Effector memory CD8-positive, alpha-beta T cell (primary cell): ENCODE measurements around the gene PPARD.
A peak's percentile ranks its signal among the peaks of the same experiment; 100 is the strongest.
"Not testable (repeated sequence)": the region's sequence is repeated elsewhere in the genome, so short reads cannot be mapped to it uniquely, and the experiment has no call there.

ENCODE experiments used
- ATAC-seq: fragments of 150-1000 bp; cut with Tn5 transposase; replicated peaks from 2 replicates; pipeline ENCODE4 v1.10.0; 2021; ENCODE audit warnings: mild to moderate bottlenecking, moderate library complexity
- DNase-seq, 3 experiments: peaks; one replicate each; pipeline ENCODE4 v3.0.0; 2021
- H3K27ac Mint-ChIP-seq, 2 donors: one replicate each; pipeline ENCODE4 v1.8.0; 2022; ENCODE audit warnings: mild to moderate bottlenecking in 2 of 2, mixed read lengths in 2 of 2, moderate library complexity in 2 of 2
- H3K27me3 Mint-ChIP-seq, 2 donors: one replicate each; pipeline ENCODE4 v1.8.0; 2022; ENCODE audit warnings: mixed read lengths in 2 of 2
- H3K36me3 Mint-ChIP-seq: one replicate; pipeline ENCODE4 v1.8.0; 2022; ENCODE audit warnings: mild to moderate bottlenecking, moderate library complexity, mixed read lengths; ENCODE audit not compliant: insufficient read depth
- H3K4me1 Mint-ChIP-seq, 2 donors: one replicate each; pipeline ENCODE4 v1.8.0; 2022; ENCODE audit warnings: low read depth in 2 of 2, mixed read lengths in 2 of 2
- H3K4me3 Mint-ChIP-seq, 2 donors: one replicate each; pipeline ENCODE4 v1.8.0; 2022; ENCODE audit warnings: mild to moderate bottlenecking in 2 of 2, mixed read lengths in 2 of 2, moderate library complexity in 2 of 2
- H3K9me3 Mint-ChIP-seq, 2 donors: one replicate each; pipeline ENCODE4 v1.8.0; 2022; ENCODE audit warnings: mixed read lengths in 2 of 2

PPARD gene

DNA sequence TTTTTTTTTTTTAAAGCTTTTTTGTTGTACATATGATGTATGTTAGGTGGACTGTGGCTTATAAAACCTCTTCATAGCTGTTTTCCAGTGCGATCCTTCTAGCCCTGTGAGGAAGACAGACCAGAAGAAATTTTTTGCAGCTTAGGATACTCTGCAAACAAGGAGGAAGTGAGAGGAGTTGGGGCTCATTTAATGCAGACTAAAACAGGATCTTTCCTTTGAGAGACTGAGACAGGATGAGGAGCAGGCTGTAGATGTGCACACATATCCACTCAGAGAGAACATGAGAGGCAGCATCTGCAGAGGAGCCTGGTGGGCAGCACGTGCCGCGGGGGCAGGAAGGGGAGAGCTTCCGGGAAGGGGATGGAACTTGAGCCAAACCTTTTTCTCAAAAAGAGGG is 45.7 kb downstream of the PPARD start:
- Mint-ChIP-seq H3K27me3 (no peaks in the 10 kb centered on the region), H3K36me3 (peaks cover 13% of the 10 kb centered on the region), H3K9me3 (no peaks in the 10 kb centered on the region), H3K27ac (peak overlapping the region in 1 of 2 donors; percentile 92), H3K4me3 (no peak overlapping the region), H3K4me1 (peaks cover 18 to 22% of the 10 kb centered on the region in 2 donors)
- no peak for ATAC-seq
- no peak for DNase-seq

DNA sequence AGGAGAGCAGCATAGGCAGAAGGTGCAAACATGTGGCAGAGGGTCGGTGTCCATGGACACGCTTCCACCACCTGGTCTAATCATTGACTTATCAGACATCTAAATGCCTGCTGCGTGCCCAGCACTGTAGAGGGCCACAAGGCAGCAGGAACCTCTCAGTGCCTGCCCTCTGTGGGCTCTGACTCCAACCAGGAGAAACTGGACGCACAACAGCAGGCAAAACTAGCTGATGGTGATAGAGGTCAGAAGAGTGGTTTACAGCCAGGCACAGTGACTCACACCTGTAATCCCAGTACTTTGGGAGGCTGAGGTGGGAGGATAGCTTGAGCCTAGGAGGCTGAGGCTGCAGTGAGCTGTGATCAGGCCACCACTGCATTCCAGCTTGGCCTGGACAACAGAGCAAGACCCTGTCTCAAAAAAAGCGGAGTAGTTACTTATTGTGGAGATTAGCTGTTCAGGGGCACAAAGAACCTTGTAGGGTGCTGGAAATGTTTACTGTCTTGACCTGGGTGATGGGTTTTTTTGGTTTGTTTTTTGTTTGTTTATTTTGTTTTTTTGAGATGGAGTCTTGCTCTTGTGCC is 46.5 kb downstream of the PPARD start:
- peak overlapping the region; percentile 62 to 92 for H3K27ac Mint-ChIP-seq
- H3K4me1 Mint-ChIP-seq, result peaks cover 26 to 30% of the 10 kb centered on the region in 2 donors
- H3K9me3 Mint-ChIP-seq, result no peaks in the 10 kb centered on the region
- ATAC-seq, result no peak
- no peak overlapping the region for H3K4me3 Mint-ChIP-seq
- no peak for DNase-seq
- no peaks in the 10 kb centered on the region for H3K27me3 Mint-ChIP-seq
- H3K36me3 Mint-ChIP-seq, result peaks cover 12% of the 10 kb centered on the region

DNA sequence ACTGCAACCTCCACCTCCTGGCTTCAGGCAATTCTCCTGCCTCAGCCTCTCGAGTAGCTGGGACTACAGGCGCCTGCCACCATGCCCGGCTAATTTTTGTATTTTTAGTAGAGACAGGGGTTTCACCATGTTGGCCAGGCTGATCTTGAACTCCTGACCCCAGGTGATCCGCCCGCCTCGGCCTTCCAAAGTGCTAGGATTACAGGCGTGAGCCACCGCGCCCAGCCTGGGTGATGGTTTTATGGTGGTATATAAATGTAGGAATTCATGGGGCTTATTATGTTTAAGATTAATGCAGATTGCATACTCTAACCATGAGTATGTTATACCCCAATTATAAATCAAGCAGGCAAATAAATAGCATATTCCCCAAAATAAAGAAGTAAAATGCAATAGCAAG is 47.0 kb downstream of the PPARD start:
- ATAC-seq, H3K4me3 Mint-ChIP-seq, DNase-seq, H3K27me3 Mint-ChIP-seq, H3K9me3 Mint-ChIP-seq: not testable (repeated sequence)
- peak overlapping the region in 1 of 2 donors; percentile 62 for H3K27ac Mint-ChIP-seq
- peaks cover 15% of the 10 kb centered on the region for H3K36me3 Mint-ChIP-seq
- H3K4me1 Mint-ChIP-seq, result peaks cover 30 to 34% of the 10 kb centered on the region in 2 donors

GRCh38 chr6:35391240-35391968 is 49.0 kb downstream of the PPARD start:
- Mint-ChIP-seq H3K4me1 (peaks cover 29 to 39% of the 10 kb centered on the region in 2 donors), H3K27ac (peak overlapping the region; percentile 55 to 91), H3K4me3 (no peak overlapping the region), H3K27me3 (no peaks in the 10 kb centered on the region), H3K9me3 (no peaks in the 10 kb centered on the region), H3K36me3 (peaks cover 15% of the 10 kb centered on the region)
- ATAC-seq, result peak; percentile 80
- DNase-seq, result peak in 2 of 3 experiments; percentile 10 to 14

DNA sequence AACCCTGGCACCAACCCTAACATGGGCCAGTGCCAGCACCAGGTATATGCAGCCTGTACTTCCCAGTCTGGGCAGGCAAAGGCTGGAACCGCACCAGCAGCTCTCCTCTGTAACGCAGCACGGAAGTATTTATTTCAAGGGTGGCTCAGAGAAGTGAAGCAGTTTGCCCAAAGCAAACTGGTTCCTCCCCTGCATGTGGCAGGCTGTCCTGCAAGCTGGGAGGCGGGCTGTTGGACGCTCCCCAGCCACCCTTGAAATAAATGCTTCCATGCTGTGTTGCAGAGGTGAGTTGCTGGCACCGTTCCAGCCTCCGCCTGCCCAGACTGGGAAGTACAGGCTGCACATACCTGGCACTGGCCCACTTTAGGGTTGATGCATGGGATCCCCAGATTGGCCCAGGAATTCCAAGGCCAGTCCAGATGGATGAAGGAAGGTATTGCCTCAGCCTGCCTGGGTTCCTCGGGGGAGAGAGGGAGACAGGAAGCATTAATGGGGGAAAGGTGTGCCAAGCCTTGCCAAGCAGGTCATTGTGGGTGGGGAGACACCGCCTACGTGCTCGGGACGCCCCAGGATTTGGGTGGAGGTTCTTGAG is 49.8 kb downstream of the PPARD start:
- peaks cover 18% of the 10 kb centered on the region for H3K36me3 Mint-ChIP-seq
- H3K27me3 Mint-ChIP-seq, result no peaks in the 10 kb centered on the region
- ATAC-seq (no peak), DNase-seq (no peak)
- H3K4me1 Mint-ChIP-seq, result peaks cover 29 to 41% of the 10 kb centered on the region in 2 donors
- no peak overlapping the region for H3K4me3 Mint-ChIP-seq
- no peaks in the 10 kb centered on the region for H3K9me3 Mint-ChIP-seq
- peak overlapping the region in 1 of 2 donors; percentile 91 for H3K27ac Mint-ChIP-seq

DNA sequence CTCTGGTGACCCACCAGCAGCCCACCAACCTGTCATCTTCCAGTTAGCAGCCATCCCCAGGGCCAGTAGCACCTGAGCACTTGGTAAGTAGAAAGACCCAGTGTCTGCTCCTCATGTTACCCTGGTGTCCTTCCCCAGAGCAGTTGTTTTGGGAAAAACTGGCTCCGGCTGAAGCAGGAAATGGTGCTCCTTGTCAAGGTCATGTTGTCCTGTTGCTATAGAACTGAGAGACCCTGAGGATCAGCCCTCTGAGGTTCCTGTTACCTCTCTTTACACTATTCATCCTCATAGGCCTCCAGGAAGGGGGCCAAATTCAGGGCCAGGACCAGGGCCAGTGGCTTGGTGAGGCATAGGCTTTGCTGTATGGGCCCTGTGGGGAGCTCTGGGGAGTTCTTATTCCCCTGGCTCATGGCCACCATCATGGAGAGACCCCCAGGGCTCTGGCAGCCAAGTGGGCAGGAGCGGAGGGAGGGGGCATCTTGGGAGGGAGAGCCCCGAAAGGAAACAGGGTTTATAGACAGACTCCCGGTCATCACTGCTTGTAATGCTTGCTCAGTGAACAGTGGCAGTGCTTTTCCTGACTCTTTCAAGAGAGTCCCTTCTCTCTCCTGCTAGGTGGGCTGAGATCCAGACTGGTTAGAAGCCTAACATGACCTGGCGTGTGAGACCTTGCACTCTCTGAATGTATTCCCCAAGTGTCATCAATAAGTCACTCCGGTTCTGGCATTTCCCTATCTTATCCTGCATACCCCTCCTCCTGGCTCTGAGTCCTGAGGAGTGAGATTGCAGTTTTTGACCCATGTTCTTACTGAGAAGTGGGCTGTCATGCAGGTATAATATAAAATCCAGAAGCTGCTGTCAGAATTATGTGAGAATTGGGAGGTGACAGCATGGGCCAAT is 50.7 kb downstream of the PPARD start:
- DNase-seq (no peak), ATAC-seq (no peak)
- H3K36me3 Mint-ChIP-seq, result peaks cover 18% of the 10 kb centered on the region
- no peak overlapping the region for H3K4me3 Mint-ChIP-seq
- H3K27me3 Mint-ChIP-seq, result no peaks in the 10 kb centered on the region
- no peaks in the 10 kb centered on the region for H3K9me3 Mint-ChIP-seq
- H3K4me1 Mint-ChIP-seq, result peaks cover 33 to 47% of the 10 kb centered on the region in 2 donors
- H3K27ac Mint-ChIP-seq, result peak overlapping the region; percentile 89 to 91

- Mint-ChIP-seq H3K4me3 (no peak overlapping the region), H3K36me3 (peaks cover 14% of the 10 kb centered on the region), H3K4me1 (peaks cover 42 to 46% of the 10 kb centered on the region in 2 donors), H3K9me3 (no peaks in the 10 kb centered on the region), H3K27me3 (no peaks in the 10 kb centered on the region), H3K27ac (peak overlapping the region in 1 of 2 donors; percentile 83)
- ATAC-seq (no peak), DNase-seq (no peak)
Measured at GRCh38 chr6:35396991-35397390, 54.6 kb downstream of the PPARD start.

- peaks cover 9% of the 10 kb centered on the region for H3K36me3 Mint-ChIP-seq
- no peaks in the 10 kb centered on the region for H3K27me3 Mint-ChIP-seq
- H3K27ac Mint-ChIP-seq, result peak overlapping the region; percentile 35 to 83
- ATAC-seq, result no peak
- peaks cover 42 to 52% of the 10 kb centered on the region in 2 donors for H3K4me1 Mint-ChIP-seq
- H3K4me3 Mint-ChIP-seq, result no peak overlapping the region
- no peak for DNase-seq
- no peaks in the 10 kb centered on the region for H3K9me3 Mint-ChIP-seq
Measured at GRCh38 chr6:35397806-35398418, 55.6 kb downstream of the PPARD start.

GRCh38 chr6:35398526-35398925 is 56.2 kb downstream of the PPARD start:
- ATAC-seq (no peak), DNase-seq (no peak)
- peaks cover 38 to 49% of the 10 kb centered on the region in 2 donors for H3K4me1 Mint-ChIP-seq
- H3K36me3 Mint-ChIP-seq, result peaks cover 9% of the 10 kb centered on the region
- H3K27me3 Mint-ChIP-seq, result no peaks in the 10 kb centered on the region
- no peak overlapping the region for H3K27ac Mint-ChIP-seq
- H3K4me3 Mint-ChIP-seq, result no peak overlapping the region
- H3K9me3 Mint-ChIP-seq, result no peaks in the 10 kb centered on the region

DNA sequence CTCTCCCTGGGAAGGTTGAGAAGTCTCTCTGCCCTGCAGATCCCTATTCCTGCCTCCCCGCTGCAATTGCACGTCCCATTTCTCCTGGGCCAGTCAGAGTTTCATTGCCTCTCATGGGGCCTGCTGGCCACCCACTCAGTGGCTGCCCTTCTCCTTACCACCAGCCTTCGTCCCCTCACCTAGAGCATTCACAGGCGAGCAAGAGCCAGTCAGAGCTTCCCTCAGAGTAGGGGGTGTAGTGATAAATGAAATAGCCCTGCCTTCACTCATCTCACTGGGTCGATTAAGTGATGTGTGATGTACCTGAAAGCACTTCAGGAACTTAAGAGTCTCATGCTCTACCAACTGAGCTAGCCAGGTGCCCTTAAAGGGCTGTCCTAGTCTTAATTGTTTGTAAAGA is 57.8 kb downstream of the PPARD start:
- Mint-ChIP-seq H3K27ac (no peak overlapping the region), H3K27me3 (no peaks in the 10 kb centered on the region)

GRCh38 chr6:35400901-35401311 is 58.5 kb downstream of the PPARD start:
- Mint-ChIP-seq H3K27me3 (no peaks in the 10 kb centered on the region), H3K27ac (peak overlapping the region; percentile 67 to 85)
- no peak for DNase-seq

More for the DNA sequence above, 57.8 kb downstream of the PPARD start:
- Mint-ChIP-seq H3K4me3 (no peak overlapping the region), H3K4me1 (peaks cover 31 to 39% of the 10 kb centered on the region in 2 donors), H3K36me3 (peaks cover 2% of the 10 kb centered on the region), H3K9me3 (no peaks in the 10 kb centered on the region)
- ATAC-seq (no peak), DNase-seq (no peak)

DNA sequence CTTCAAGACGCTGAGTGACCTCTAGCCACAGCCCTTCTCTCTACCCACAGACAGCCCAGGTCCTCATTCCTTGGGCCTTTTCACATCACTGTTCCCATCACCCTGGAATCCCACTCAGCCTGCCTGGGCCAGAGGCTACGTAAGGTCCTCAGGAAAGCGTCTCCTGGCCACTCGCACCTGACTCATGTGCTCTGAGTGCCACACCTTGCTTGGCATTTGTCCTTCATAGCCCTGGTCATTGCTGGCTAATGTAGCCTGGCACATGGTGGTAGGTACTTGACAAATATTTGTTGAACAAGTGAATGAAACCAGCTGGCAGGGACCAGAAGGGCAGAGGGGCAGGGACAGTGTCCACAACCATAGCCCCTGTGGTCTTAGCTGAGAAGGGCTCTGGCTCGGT is 59.2 kb downstream of the PPARD start:
- no peaks in the 10 kb centered on the region for H3K9me3 Mint-ChIP-seq
- H3K27me3 Mint-ChIP-seq, result no peaks in the 10 kb centered on the region
- peaks cover 29 to 30% of the 10 kb centered on the region in 2 donors for H3K4me1 Mint-ChIP-seq
- H3K27ac Mint-ChIP-seq, result peak overlapping the region; percentile 67 to 85
- ATAC-seq, result no peak
- H3K36me3 Mint-ChIP-seq, result peaks cover 2% of the 10 kb centered on the region
- no peak overlapping the region for H3K4me3 Mint-ChIP-seq
- no peak for DNase-seq

More at GRCh38 chr6:35400901-35401311, 58.5 kb downstream of the PPARD start:
- Mint-ChIP-seq H3K9me3 (no peaks in the 10 kb centered on the region), H3K4me1 (peaks cover 29 to 34% of the 10 kb centered on the region in 2 donors), H3K4me3 (no peak overlapping the region), H3K36me3 (peaks cover 2% of the 10 kb centered on the region)
- ATAC-seq, result no peak
